ENCODE results near the gene ATP8B1.

ATP8B1 gene

DNA sequence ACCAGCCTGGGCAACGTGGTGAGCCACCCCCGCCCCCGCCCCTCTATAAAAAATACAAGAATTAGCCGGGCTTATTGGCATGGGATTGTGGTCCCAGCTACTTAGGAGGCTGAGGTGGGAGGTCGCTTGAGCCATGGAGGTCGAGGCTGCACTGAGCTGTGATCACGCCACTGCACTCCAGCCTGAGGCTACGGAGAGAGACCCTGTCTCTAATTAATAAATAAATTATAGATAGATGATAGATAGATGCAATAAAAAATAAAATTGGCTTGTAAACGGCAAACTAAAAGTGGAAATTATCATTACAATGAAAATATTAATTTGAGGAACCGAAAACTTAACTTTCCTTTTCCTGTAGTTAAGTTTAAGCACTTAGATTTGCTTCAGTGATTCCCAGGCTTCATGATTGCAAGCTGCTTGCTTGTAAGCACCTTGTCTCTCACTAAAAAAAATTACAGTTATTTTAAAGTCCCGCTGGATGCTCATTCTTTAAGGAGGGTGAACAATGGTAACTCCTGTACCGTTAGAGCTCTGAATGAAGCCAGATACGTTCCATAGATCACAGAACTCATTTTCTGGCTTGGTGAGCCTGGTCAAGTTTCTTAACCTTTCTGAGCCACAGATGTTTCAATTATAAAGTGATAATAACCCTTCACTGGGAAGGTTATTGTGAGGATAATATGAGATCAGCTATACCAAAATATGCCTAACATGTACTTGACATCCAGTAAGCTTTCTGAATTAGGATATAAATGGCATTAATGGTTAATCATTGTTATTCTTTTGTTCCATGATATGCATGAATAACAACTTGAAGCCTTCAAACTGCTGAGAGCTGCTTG is 172.1 kb downstream of the ATP8B1 start:
- peak overlapping the region; percentile 99 for H3K27ac Mint-ChIP-seq
- H3K4me3 Mint-ChIP-seq, result peak overlapping the region; percentile 94
- H3K36me3 Mint-ChIP-seq, result peaks cover 8% of the 10 kb centered on the region
- ATAC-seq (no peak), DNase-seq (ENCODE audit: low spot score in 2 of 2) (no peak)
- no peaks in the 10 kb centered on the region for H3K9me3 Mint-ChIP-seq
- H3K4me1 Mint-ChIP-seq, result peaks cover 18% of the 10 kb centered on the region

- H3K27ac Mint-ChIP-seq, result peak overlapping the region; percentile 99
- DNase-seq (ENCODE audit: low spot score in 2 of 2), result peak; percentile 82 to 95
- peaks cover 18% of the 10 kb centered on the region for H3K4me1 Mint-ChIP-seq
- peak; percentile 98 for ATAC-seq
- peak overlapping the region; percentile 94 for H3K4me3 Mint-ChIP-seq
- H3K36me3 Mint-ChIP-seq, result peaks cover 8% of the 10 kb centered on the region
- H3K9me3 Mint-ChIP-seq, result no peaks in the 10 kb centered on the region
Measured at GRCh38 chr18:57630002-57630753, 172.9 kb downstream of the ATP8B1 start.

DNA sequence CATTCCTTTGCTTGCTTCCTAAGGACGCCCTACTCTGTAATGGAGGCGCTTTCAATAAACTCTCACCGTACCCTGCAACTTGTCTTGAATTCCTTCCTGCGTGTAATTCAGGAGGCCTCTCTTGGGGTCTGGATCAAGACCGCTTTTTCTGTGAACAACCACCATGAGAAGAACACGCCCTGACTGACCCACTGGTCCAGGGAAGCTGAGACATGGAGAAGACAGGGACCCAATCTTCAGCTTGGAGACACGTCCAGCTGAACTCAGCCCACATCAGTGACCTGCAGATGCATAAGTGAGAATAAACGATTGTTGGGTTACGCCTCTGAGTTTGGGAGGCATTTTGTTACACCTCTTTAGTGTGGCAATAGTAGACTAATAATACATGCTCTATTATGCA is 173.7 kb downstream of the ATP8B1 start:
- Mint-ChIP-seq H3K9me3 (no peaks in the 10 kb centered on the region), H3K4me3 (peak overlapping the region; percentile 94), H3K27ac (peak overlapping the region; percentile 99), H3K36me3 (peaks cover 8% of the 10 kb centered on the region), H3K4me1 (peaks cover 18% of the 10 kb centered on the region)
- ATAC-seq (no peak), DNase-seq (ENCODE audit: low spot score in 2 of 2) (no peak)

DNA sequence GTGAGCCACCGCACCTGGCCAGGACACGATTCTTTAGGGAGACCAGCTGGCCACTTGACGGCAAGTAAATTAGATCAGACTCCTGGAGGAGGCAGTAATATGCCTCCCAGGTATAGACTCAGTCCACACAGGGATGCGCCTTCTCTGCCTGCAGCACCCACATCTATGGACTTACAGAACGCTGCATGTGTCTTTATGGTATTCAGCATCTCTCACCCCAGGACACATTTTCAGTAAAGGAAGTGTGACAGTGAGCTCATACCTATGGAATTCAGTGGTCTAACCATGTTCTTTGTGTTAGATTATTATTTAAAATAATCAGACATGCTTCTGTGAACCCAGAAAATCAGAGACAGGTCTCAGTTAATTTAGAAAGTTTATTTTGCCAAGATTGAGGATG is 175.6 kb downstream of the ATP8B1 start:
- no peak overlapping the region for H3K27ac Mint-ChIP-seq
- ATAC-seq, result no peak
- H3K9me3 Mint-ChIP-seq, result no peaks in the 10 kb centered on the region
- no peak for DNase-seq (ENCODE audit: low spot score in 2 of 2)
- peaks cover 8% of the 10 kb centered on the region for H3K36me3 Mint-ChIP-seq
- no peak overlapping the region for H3K4me3 Mint-ChIP-seq
- H3K4me1 Mint-ChIP-seq, result peaks cover 18% of the 10 kb centered on the region

DNA sequence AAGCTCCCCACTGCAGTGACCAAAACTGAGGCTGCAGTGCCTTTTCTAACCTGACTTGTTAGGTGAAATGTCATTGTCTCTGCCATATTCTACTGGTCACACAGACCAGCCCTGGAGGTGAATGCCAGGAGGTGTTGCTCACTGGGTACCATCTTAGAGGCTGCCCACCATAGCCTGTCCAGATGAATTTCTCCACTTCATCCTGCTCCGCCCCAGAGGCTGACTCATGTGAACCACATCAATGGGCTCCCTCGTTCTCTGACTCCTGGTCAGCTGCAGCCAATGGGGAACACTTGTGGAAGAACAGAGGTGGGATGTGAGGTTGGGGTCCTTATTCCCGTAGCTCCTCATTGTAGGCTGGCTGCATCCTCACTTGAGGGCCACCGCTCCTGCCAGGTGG is 178.1 kb downstream of the ATP8B1 start:
- Mint-ChIP-seq H3K4me3 (no peak overlapping the region), H3K36me3 (peaks cover 24% of the 10 kb centered on the region), H3K9me3 (no peaks in the 10 kb centered on the region), H3K4me1 (peaks cover 3% of the 10 kb centered on the region), H3K27ac (no peak overlapping the region)
- DNase-seq (ENCODE audit: low spot score in 2 of 2), result no peak
- no peak for ATAC-seq

DNA sequence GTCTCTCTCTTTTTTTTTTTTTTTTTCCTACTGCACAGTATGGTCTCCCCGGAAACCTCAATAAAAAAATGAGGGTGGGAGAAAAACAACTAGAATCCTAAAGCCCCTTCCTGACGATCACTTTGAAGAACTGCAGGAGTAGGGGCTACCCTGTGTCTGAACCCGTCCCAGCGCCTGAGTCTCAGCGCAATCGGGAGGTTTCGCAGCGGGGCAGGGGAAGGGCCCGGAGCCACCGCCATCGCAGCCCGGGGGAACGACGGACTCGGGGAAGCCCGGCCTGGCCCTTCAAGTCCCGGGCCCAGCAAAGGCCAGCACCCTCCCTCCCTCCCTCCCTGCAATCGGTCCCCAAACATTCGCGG is 181.9 kb downstream of the ATP8B1 start:
- Mint-ChIP-seq H3K4me1 (no peaks in the 10 kb centered on the region), H3K4me3 (peak overlapping the region; percentile 91), H3K36me3 (peaks cover 59% of the 10 kb centered on the region), H3K27ac (peak overlapping the region; percentile 97), H3K9me3 (no peaks in the 10 kb centered on the region)
- ATAC-seq, result peak; percentile 23
- peak in 1 of 2 donors; percentile 12 for DNase-seq (ENCODE audit: low spot score in 2 of 2)

- DNase-seq (ENCODE audit: low spot score in 2 of 2) (no peak), ATAC-seq (no peak)
- Mint-ChIP-seq H3K9me3 (no peaks in the 10 kb centered on the region), H3K4me1 (peaks cover 6% of the 10 kb centered on the region), H3K4me3 (peak overlapping the region; percentile 91), H3K36me3 (peaks cover 72% of the 10 kb centered on the region), H3K27ac (peak overlapping the region; percentile 97)
Measured at GRCh38 chr18:57619876-57620275, 183.2 kb downstream of the ATP8B1 start.

DNA sequence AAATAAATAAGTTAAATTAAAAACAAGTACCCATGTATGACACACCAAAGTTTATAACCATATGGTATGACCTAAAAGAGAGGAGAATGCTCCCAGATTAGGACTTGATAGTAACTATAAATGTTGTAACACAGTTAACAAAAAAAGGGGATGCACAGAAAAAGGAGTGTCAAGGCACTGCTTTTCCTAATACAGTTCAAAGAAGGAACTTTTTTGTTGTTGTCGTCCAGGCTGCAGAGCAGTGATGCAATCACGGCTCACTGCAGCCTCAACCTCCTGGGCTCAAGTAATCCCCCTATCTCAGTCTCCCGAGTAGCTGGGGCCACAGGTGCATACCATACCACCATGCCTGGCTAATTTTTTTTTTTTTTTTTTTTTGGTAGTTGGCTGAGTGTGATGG is 184.2 kb downstream of the ATP8B1 start:
- Mint-ChIP-seq H3K4me3 (no peak overlapping the region), H3K9me3 (no peaks in the 10 kb centered on the region), H3K36me3 (peaks cover 82% of the 10 kb centered on the region), H3K4me1 (peaks cover 6% of the 10 kb centered on the region), H3K27ac (no peak overlapping the region)
- no peak for DNase-seq (ENCODE audit: low spot score in 2 of 2)
- no peak for ATAC-seq

DNA sequence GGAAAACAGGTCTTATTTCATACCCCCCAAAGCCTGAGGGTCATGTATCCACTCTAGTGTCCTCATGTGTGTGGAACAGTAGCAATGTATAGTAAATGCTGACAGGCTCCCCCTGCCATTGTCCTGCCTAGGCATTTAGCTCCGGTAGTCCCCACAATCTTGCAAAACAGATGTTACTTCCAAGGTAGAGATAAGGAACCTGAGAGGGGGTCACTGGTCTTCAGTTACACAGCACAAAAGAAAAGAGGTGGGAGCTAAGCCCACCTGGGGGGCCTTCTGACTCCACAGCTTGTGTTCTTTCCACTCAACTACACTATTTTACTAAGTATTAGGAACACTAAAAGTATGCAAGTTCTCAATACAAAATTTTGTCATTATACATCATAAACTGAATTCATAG is 199.2 kb downstream of the ATP8B1 start:
- ATAC-seq (no peak), DNase-seq (ENCODE audit: low spot score in 2 of 2) (no peak)
- Mint-ChIP-seq H3K4me3 (no peak overlapping the region), H3K27ac (peak overlapping the region; percentile 0), H3K4me1 (no peaks in the 10 kb centered on the region), H3K9me3 (no peaks in the 10 kb centered on the region), H3K36me3 (peaks cover 100% of the 10 kb centered on the region)

Measured in stimulated activated effector memory CD8-positive, alpha-beta T cell treated with anti-CD3 and anti-CD28 coated beads, Interleukin-12 subunit alpha, Interleukin-12 subunit beta, amount 100 ng/mL, for 72 hours (primary cell).